Stimulated activated CD4-positive, alpha-beta T cell treated with anti-CD3 and anti-CD28 coated beads, Interleukin-1b, Interleukin-23, amount 100 ng/mL, for 4 hours (primary cell): Measurements from ENCODE around the gene SERBP1.
A peak's percentile ranks its signal among the peaks of the same experiment; 100 is the strongest.
"Not testable (repeated sequence)": the region's sequence is repeated elsewhere in the genome, so short reads cannot be mapped to it uniquely, and the experiment has no call there.

Source experiments
- DNase-seq, 2 donors: peaks; one replicate each; pipeline ENCODE4 v3.0.0-alpha.2; 2020; ENCODE audit warnings: low read depth in 2 of 2

Gene SERBP1

GRCh38 chr1:67440339-67440738, 10.1 kb upstream of the SERBP1 start:
- DNase-seq: no peak

- no peak for DNase-seq
These were observed 9.3 kb upstream of the SERBP1 start for GRCh38 chr1:67439277-67440029.

- DNase-seq: no peak
These were observed 7.8 kb upstream of the SERBP1 start for GRCh38 chr1:67437961-67438360.

- no peak for DNase-seq
These were observed 6.4 kb upstream of the SERBP1 start for GRCh38 chr1:67436511-67437055.

- DNase-seq: no peak
These were observed 4.3 kb upstream of the SERBP1 start for GRCh38 chr1:67434491-67434890.

GRCh38 chr1:67433837-67434236, 3.6 kb upstream of the SERBP1 start:
- DNase-seq: no peak

- no peak for DNase-seq
These were observed 2.5 kb upstream of the SERBP1 start for GRCh38 chr1:67432745-67433144.

GRCh38 chr1:67431869-67432578, 1.8 kb upstream of the SERBP1 start:
- DNase-seq: no peak

GRCh38 chr1:67431156-67431765, 1.1 kb upstream of the SERBP1 start:
- no peak for DNase-seq

GRCh38 chr1:67429528-67430357, 459 bp downstream of the SERBP1 start:
- DNase-seq: peak; percentile 25 to 37

GRCh38 chr1:67429011-67429527, 1.1 kb downstream of the SERBP1 start:
- DNase-seq: peak; percentile 44 to 51

- no peak for DNase-seq
These were observed 2.3 kb downstream of the SERBP1 start for GRCh38 chr1:67427947-67428346.

- no peak for DNase-seq
These were observed 2.7 kb downstream of the SERBP1 start for GRCh38 chr1:67427465-67427864.

GRCh38 chr1:67420835-67421492, 9.2 kb downstream of the SERBP1 start:
- no peak for DNase-seq

GRCh38 chr1:67418839-67419586, 11.2 kb downstream of the SERBP1 start:
- DNase-seq: no peak

- not testable (repeated sequence) for DNase-seq
These were observed 12.5 kb downstream of the SERBP1 start for GRCh38 chr1:67417733-67418132.

GRCh38 chr1:67415041-67415440, 15.2 kb downstream of the SERBP1 start:
- DNase-seq: no peak

GRCh38 chr1:67414574-67414973, 15.6 kb downstream of the SERBP1 start:
- no peak for DNase-seq

- not testable (repeated sequence) for DNase-seq
These were observed 17.1 kb downstream of the SERBP1 start for GRCh38 chr1:67413101-67413500.

- DNase-seq: no peak
These were observed 22.1 kb downstream of the SERBP1 start for GRCh38 chr1:67408148-67408547.
